Measurements from ENCODE around the gene MTFP1.

The MTFP1 gene

GRCh38 chr22:30472994-30473720 is 47.6 kb downstream of the MTFP1 start:
- H3K4me3 Mint-ChIP-seq: no peak overlapping the region
- no peak overlapping the region for H3K27ac Mint-ChIP-seq
- no peaks in the 10 kb centered on the region for H3K36me3 Mint-ChIP-seq
- peaks cover 8% of the 10 kb centered on the region for H3K27me3 Mint-ChIP-seq
- H3K4me1 Mint-ChIP-seq (ENCODE audit: low read depth): no peaks in the 10 kb centered on the region
- no peaks in the 10 kb centered on the region for H3K9me3 Mint-ChIP-seq (ENCODE audit: low read depth)

GRCh38 chr22:30474121-30474520 is 48.6 kb downstream of the MTFP1 start:
- Mint-ChIP-seq H3K36me3 (no peaks in the 10 kb centered on the region), H3K4me1 (ENCODE audit: low read depth) (no peaks in the 10 kb centered on the region), H3K27me3 (peaks cover 8% of the 10 kb centered on the region), H3K9me3 (ENCODE audit: low read depth) (no peaks in the 10 kb centered on the region), H3K27ac (no peak overlapping the region), H3K4me3 (no peak overlapping the region)

GRCh38 chr22:30474683-30475424 is 49.3 kb downstream of the MTFP1 start:
- H3K4me3 Mint-ChIP-seq: no peak overlapping the region
- H3K27me3 Mint-ChIP-seq: peaks cover 6% of the 10 kb centered on the region
- H3K4me1 Mint-ChIP-seq (ENCODE audit: low read depth): no peaks in the 10 kb centered on the region
- H3K9me3 Mint-ChIP-seq (ENCODE audit: low read depth): no peaks in the 10 kb centered on the region
- H3K36me3 Mint-ChIP-seq: no peaks in the 10 kb centered on the region
- H3K27ac Mint-ChIP-seq: no peak overlapping the region
